ENCODE measurements around the gene AKR1C2.
"Not testable (repeated sequence)": the region's sequence is repeated elsewhere in the genome, so short reads cannot be mapped to it uniquely, and the experiment has no call there.

The AKR1C2 gene

GRCh38 chr10:5023177-5023805 is 19.6 kb upstream of the AKR1C2 start:
- DNase-seq: no peak

GRCh38 chr10:5021624-5022290 is 18.1 kb upstream of the AKR1C2 start:
- DNase-seq: not testable (repeated sequence)

- DNase-seq: not testable (repeated sequence)
Observed at GRCh38 chr10:5019770-5020612, 16.3 kb upstream of the AKR1C2 start.

GRCh38 chr10:5018671-5019277 is 15.1 kb upstream of the AKR1C2 start:
- DNase-seq: peak; percentile 18

- no peak for DNase-seq
Observed at GRCh38 chr10:5018134-5018533, 14.5 kb upstream of the AKR1C2 start.

GRCh38 chr10:5014936-5015335 is 11.3 kb upstream of the AKR1C2 start:
- DNase-seq: no peak

- not testable (repeated sequence) for DNase-seq
Observed at GRCh38 chr10:5014200-5014910, 10.7 kb upstream of the AKR1C2 start.

GRCh38 chr10:5013385-5013784 is 9.7 kb upstream of the AKR1C2 start:
- DNase-seq: no peak

GRCh38 chr10:5012595-5012994 is 8.9 kb upstream of the AKR1C2 start:
- no peak for DNase-seq

- not testable (repeated sequence) for DNase-seq
Observed at GRCh38 chr10:5011392-5011791, 7.7 kb upstream of the AKR1C2 start.

GRCh38 chr10:5010043-5010442 is 6.4 kb upstream of the AKR1C2 start:
- DNase-seq: not testable (repeated sequence)

GRCh38 chr10:5008857-5009548 is 5.3 kb upstream of the AKR1C2 start:
- not testable (repeated sequence) for DNase-seq

- DNase-seq: not testable (repeated sequence)
Observed at GRCh38 chr10:5004501-5004900, 844 bp upstream of the AKR1C2 start.

- DNase-seq: not testable (repeated sequence)
Observed at GRCh38 chr10:5004030-5004385, 351 bp upstream of the AKR1C2 start.

- DNase-seq: no peak
Observed at GRCh38 chr10:5002013-5002727, 1.5 kb downstream of the AKR1C2 start.

GRCh38 chr10:4998671-4999070 is 5.0 kb downstream of the AKR1C2 start:
- no peak for DNase-seq

- DNase-seq: not testable (repeated sequence)
Observed at GRCh38 chr10:4994260-4994659, 9.4 kb downstream of the AKR1C2 start.

GRCh38 chr10:4992564-4992963 is 11.1 kb downstream of the AKR1C2 start:
- DNase-seq: not testable (repeated sequence)

GRCh38 chr10:4991463-4991862 is 12.2 kb downstream of the AKR1C2 start:
- DNase-seq: not testable (repeated sequence)

- no peak for DNase-seq
Observed at GRCh38 chr10:4990217-4990616, 13.4 kb downstream of the AKR1C2 start.

GRCh38 chr10:4988000-4988641 is 15.5 kb downstream of the AKR1C2 start:
- DNase-seq: not testable (repeated sequence)
